Mesenchymal stem cell (in vitro differentiated cells and primary cell): ENCODE data around the gene NRG2.

Experiments used
- DNase-seq: peaks from one replicate; pipeline ENCODE4 v3.0.0-alpha.2; 2013
- H2AFZ ChIP-seq: one replicate; pipeline ENCODE4 v1.6.1; 2013; ENCODE audit warnings: low read depth, mild to moderate bottlenecking, control low read depth, inconsistent platforms, low read length, moderate library complexity
- H2AK5ac ChIP-seq: 2 replicates; pipeline ENCODE4 v1.6.1; 2013; ENCODE audit warnings: low read length, moderate library complexity, mild to moderate bottlenecking, inconsistent platforms; ENCODE audit not compliant: severe bottlenecking
- H2BK120ac ChIP-seq: one replicate; pipeline ENCODE4 v1.6.1; 2013; ENCODE audit warnings: low read depth, mild to moderate bottlenecking, inconsistent platforms, low read length, moderate library complexity
- H2BK12ac ChIP-seq, 2 experiments: one replicate each; pipeline ENCODE4 v1.6.1; 2013; ENCODE audit warnings: inconsistent platforms in 2 of 2, low read length in 2 of 2, mild to moderate bottlenecking in 2 of 2, moderate library complexity in 2 of 2, control low read depth in 1 of 2
- H2BK15ac ChIP-seq: one replicate; pipeline ENCODE4 v1.6.1; 2013; ENCODE audit warnings: mild to moderate bottlenecking, low read depth, inconsistent platforms; ENCODE audit not compliant: poor library complexity, severe bottlenecking
- H2BK5ac ChIP-seq: 2 replicates; pipeline ENCODE4 v1.6.1; 2013; ENCODE audit warnings: low read depth, mild to moderate bottlenecking, low read length, control low read depth, inconsistent platforms; ENCODE audit not compliant: poor library complexity, severe bottlenecking
- H3K14ac ChIP-seq, 2 experiments: one replicate each; pipeline ENCODE4 v1.6.1; 2013; ENCODE audit warnings: inconsistent platforms in 2 of 2, low read length in 2 of 2, control low read depth in 1 of 2, mild to moderate bottlenecking in 1 of 2, moderate library complexity in 1 of 2
- H3K18ac ChIP-seq, 2 experiments: one replicate each; pipeline ENCODE4 v1.6.1; 2013; ENCODE audit warnings: inconsistent platforms in 2 of 2, low read length in 2 of 2, control low read depth in 1 of 2, low read depth in 1 of 2, mild to moderate bottlenecking in 1 of 2
- H3K23ac ChIP-seq, 2 experiments: one replicate each; pipeline ENCODE4 v1.6.1; 2013; ENCODE audit warnings: inconsistent platforms in 2 of 2, low read length in 2 of 2, mild to moderate bottlenecking in 2 of 2, moderate library complexity in 2 of 2, control low read depth in 1 of 2
- H3K27ac ChIP-seq: 2 replicates; pipeline ENCODE4 v1.5.1; 2013; ENCODE audit warnings: mild to moderate bottlenecking, moderate library complexity, low read length, control low read depth, inconsistent platforms; ENCODE audit not compliant: poor library complexity, severe bottlenecking
- H3K27me3 ChIP-seq, 2 experiments: 2 replicates each; pipeline versions ENCODE4 v1.6.1 to v1.7.0; 2013; ENCODE audit warnings: low read length in 2 of 2, mild to moderate bottlenecking in 2 of 2, moderate library complexity in 2 of 2, control low read depth in 1 of 2, inconsistent platforms in 1 of 2; ENCODE audit not compliant: control insufficient read depth in 1 of 2, insufficient read depth in 1 of 2
- H3K36me3 ChIP-seq, 2 experiments: 2 replicates each; pipeline versions ENCODE4 v1.6.1 to v1.7.0; 2013; ENCODE audit warnings: low read length in 2 of 2, control low read depth in 1 of 2, inconsistent platforms in 1 of 2, low read depth in 1 of 2, mild to moderate bottlenecking in 1 of 2; ENCODE audit not compliant: insufficient read depth in 2 of 2, control insufficient read depth in 1 of 2
- H3K4ac ChIP-seq, 2 experiments: one replicate each; pipeline ENCODE4 v1.6.1; 2013; ENCODE audit warnings: inconsistent platforms in 2 of 2, low read length in 2 of 2, mild to moderate bottlenecking in 2 of 2, moderate library complexity in 2 of 2, control low read depth in 1 of 2, low read depth in 1 of 2
- H3K4me1 ChIP-seq: 2 replicates; pipeline ENCODE4 v1.6.1; 2013; ENCODE audit warnings: low read depth, low read length, control low read depth; ENCODE audit not compliant: control insufficient read depth, insufficient read depth
- H3K4me2 ChIP-seq: 2 replicates; pipeline ENCODE4 v1.6.1; 2013; ENCODE audit warnings: low read length, mild to moderate bottlenecking, inconsistent platforms; ENCODE audit not compliant: poor library complexity, severe bottlenecking
- H3K4me3 ChIP-seq, 2 experiments: 2 replicates each; pipeline versions ENCODE4 v1.5.1 to v1.7.0; 2013; ENCODE audit warnings: low read length in 2 of 2, mild to moderate bottlenecking in 2 of 2, control low read depth in 1 of 2, low read depth in 1 of 2; ENCODE audit not compliant: insufficient read depth in 1 of 2
- H3K79me1 ChIP-seq: replicated peaks from 2 replicates; pipeline ENCODE4 v1.6.1; 2013; ENCODE audit warnings: mild to moderate bottlenecking, control low read depth, low read length, inconsistent platforms; ENCODE audit not compliant: poor library complexity, severe bottlenecking
- H3K9ac ChIP-seq: 2 replicates; pipeline ENCODE4 v1.7.0; 2013; ENCODE audit warnings: mild to moderate bottlenecking, low read length, moderate library complexity
- H3K9me3 ChIP-seq: 2 replicates; pipeline ENCODE4 v1.7.0; 2013; ENCODE audit warnings: mild to moderate bottlenecking, low read length; ENCODE audit not compliant: control insufficient read depth
- H4K8ac ChIP-seq: one replicate; pipeline ENCODE4 v1.6.1; 2013; ENCODE audit warnings: inconsistent platforms, mild to moderate bottlenecking, low read length, moderate library complexity
- H4K91ac ChIP-seq: one replicate; pipeline ENCODE4 v1.6.1; 2013; ENCODE audit warnings: mild to moderate bottlenecking, low read length, inconsistent platforms
- WGBS: methylation state at CpG from one replicate; pipeline ENCODE4 v1.1.7; 2013; ENCODE audit warnings: mixed read lengths; 5-methylcytosine and 5-hydroxymethylcytosine counted together

NRG2 gene

DNA sequence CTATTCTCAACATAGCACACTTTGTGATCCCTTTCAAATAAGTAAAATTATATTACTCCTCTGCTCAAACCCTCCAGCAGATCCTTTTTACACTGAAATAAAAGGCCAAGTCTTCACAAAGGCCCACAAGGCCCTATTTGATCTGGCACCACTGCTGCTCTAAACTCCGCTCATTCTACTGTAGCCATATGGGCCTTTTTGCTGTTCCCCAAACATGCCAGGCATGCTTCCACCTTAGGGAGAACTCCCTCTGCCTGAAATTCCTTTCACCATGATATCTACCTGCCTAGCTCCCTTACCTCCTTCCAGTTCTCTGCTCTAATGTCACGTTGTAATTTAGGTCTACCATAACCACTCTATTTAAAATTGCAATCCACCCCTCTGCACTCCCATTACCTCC, 28.3 kb downstream of the NRG2 start:
- Histone ChIP-seq H3K79me1 (no peaks in the 10 kb centered on the region), H2AK5ac (no peak overlapping the region), H3K14ac (no peak overlapping the region), H3K23ac (no peak overlapping the region), H3K27ac (no peak overlapping the region), H3K4me1 (no peaks in the 10 kb centered on the region), H2BK120ac (no peak overlapping the region), H3K4ac (no peak overlapping the region), H3K4me3 (no peak overlapping the region), H3K9me3 (no peaks in the 10 kb centered on the region), H3K27me3 (peaks cover 8 to 69% of the 10 kb centered on the region in 2 experiments), H4K8ac (no peak overlapping the region), H3K36me3 (no peaks in the 10 kb centered on the region), H4K91ac (no peak overlapping the region), H3K9ac (no peak overlapping the region), H3K4me2 (no peak overlapping the region), H2AFZ (no peak overlapping the region), H2BK12ac (no peak overlapping the region), H3K18ac (no peak overlapping the region), H2BK5ac (no peak overlapping the region), H2BK15ac (no peak overlapping the region)
- DNase-seq, result no peak
- 89% methylated on average over 2 of the region's 2 CpGs for WGBS

DNA sequence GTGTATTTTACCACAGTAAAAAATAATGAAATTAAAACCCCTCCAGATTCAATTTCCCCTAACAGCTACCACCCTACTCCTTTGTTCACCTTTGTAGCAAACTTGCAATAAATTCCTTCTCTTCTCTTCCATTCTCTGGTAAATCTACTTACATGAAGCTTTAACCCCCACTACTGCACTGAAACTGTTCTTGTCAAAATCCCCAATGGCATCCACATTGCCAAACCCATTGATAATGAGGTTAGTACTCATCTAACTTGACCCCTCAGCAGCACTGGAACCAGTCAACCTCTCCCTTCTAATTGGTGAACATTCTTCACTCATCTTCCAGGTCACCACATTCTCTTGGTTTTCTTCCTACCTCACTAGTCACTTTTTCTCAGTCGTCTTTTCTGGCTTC, 29.6 kb downstream of the NRG2 start:
- no peak overlapping the region for H3K9ac ChIP-seq
- no peak overlapping the region for H3K14ac ChIP-seq
- no peak overlapping the region for H3K4ac ChIP-seq
- H2AFZ ChIP-seq, result no peak overlapping the region
- H3K79me1 ChIP-seq, result no peaks in the 10 kb centered on the region
- H4K91ac ChIP-seq, result no peak overlapping the region
- no peak overlapping the region for H3K4me2 ChIP-seq
- H3K9me3 ChIP-seq, result no peaks in the 10 kb centered on the region
- no peak overlapping the region for H4K8ac ChIP-seq
- no peak overlapping the region for H2BK12ac ChIP-seq
- 70% methylated on average over 1 of the region's 1 CpG for WGBS
- no peak overlapping the region for H3K23ac ChIP-seq
- H3K4me3 ChIP-seq, result no peak overlapping the region
- no peak overlapping the region for H2BK5ac ChIP-seq
- H2BK15ac ChIP-seq, result no peak overlapping the region
- no peak for DNase-seq
- H2BK120ac ChIP-seq, result no peak overlapping the region
- H3K27me3 ChIP-seq, result peaks cover 4 to 61% of the 10 kb centered on the region in 2 experiments
- H3K4me1 ChIP-seq, result no peaks in the 10 kb centered on the region
- H2AK5ac ChIP-seq, result no peak overlapping the region
- H3K36me3 ChIP-seq, result no peaks in the 10 kb centered on the region
- no peak overlapping the region for H3K18ac ChIP-seq
- no peak overlapping the region for H3K27ac ChIP-seq

DNA sequence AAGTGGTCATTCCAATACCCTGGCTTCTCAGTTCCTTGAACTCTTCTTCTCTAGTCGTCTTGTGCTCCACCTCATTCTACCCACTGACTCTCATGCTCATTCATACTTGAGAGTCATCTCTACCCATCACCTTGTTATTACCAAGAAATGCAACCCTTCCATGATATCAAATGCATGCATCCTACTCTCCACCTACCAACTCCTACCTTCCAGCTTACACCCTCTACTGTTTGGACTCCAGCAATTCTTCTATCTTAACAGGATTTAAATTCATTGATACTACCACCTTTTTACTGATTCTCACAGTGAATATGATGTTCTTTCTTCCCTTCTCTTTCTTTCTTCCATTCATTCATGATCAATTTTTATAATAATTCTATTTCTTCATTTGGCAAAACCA, 30.7 kb downstream of the NRG2 start:
- Histone ChIP-seq H3K4me2 (no peak overlapping the region), H2BK5ac (no peak overlapping the region), H3K9me3 (no peaks in the 10 kb centered on the region), H4K91ac (no peak overlapping the region), H3K14ac (no peak overlapping the region), H2BK15ac (no peak overlapping the region), H3K9ac (no peak overlapping the region), H2BK12ac (no peak overlapping the region), H4K8ac (no peak overlapping the region), H3K36me3 (no peaks in the 10 kb centered on the region), H2AFZ (no peak overlapping the region), H3K27ac (no peak overlapping the region), H2AK5ac (no peak overlapping the region), H3K4ac (no peak overlapping the region), H3K4me1 (no peaks in the 10 kb centered on the region), H2BK120ac (no peak overlapping the region), H3K18ac (no peak overlapping the region), H3K79me1 (no peaks in the 10 kb centered on the region), H3K27me3 (peaks cover 4 to 61% of the 10 kb centered on the region in 2 experiments), H3K4me3 (no peak overlapping the region), H3K23ac (no peak overlapping the region)
- DNase-seq, result no peak
- WGBS, result 88% methylated on average over 1 of the region's 1 CpG

DNA sequence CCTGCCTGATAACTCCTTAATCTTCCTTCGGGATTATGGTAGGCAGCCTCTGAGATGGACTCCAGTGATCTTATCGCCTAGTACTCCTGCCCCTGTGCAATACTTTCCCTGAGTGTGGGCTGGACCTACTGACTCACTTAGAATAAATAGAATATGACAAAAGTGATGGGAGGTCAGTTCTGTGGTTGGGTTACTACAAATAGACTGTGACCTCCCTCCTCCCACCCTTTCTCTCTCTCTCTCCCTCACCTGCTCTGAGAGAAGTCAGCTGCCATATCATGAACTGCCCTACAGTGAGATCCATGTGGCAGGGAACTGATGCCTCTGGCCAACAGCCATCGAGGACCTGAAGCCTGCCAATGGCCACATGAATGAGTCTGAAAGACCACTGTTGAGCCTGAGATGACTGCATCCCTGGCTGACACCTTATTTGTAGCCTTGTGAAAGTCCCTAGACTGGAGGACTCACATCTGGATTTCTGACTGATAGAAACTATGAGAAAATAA, 31.7 kb downstream of the NRG2 start:
- no peak overlapping the region for H3K23ac ChIP-seq
- H2BK5ac ChIP-seq, result no peak overlapping the region
- no peaks in the 10 kb centered on the region for H3K36me3 ChIP-seq

More for the DNA sequence above, 31.7 kb downstream of the NRG2 start:
- no peak overlapping the region for H2BK15ac ChIP-seq
- no peak overlapping the region for H2BK12ac ChIP-seq
- no peak overlapping the region for H3K27ac ChIP-seq
- H3K4me3 ChIP-seq, result no peak overlapping the region
- H2BK120ac ChIP-seq, result no peak overlapping the region
- no peak overlapping the region for H2AFZ ChIP-seq
- H3K14ac ChIP-seq, result no peak overlapping the region
- no peak overlapping the region for H3K4ac ChIP-seq
- peaks cover 4 to 60% of the 10 kb centered on the region in 2 experiments for H3K27me3 ChIP-seq
- no peak overlapping the region for H3K18ac ChIP-seq
- 70% methylated on average over 3 of the region's 3 CpGs for WGBS
- H3K4me2 ChIP-seq, result no peak overlapping the region
- no peaks in the 10 kb centered on the region for H3K4me1 ChIP-seq
- H2AK5ac ChIP-seq, result no peak overlapping the region
- H3K9me3 ChIP-seq, result no peaks in the 10 kb centered on the region
- H4K91ac ChIP-seq, result no peak overlapping the region
- no peaks in the 10 kb centered on the region for H3K79me1 ChIP-seq
- peak; percentile 26 for DNase-seq
- H4K8ac ChIP-seq, result no peak overlapping the region
- H3K9ac ChIP-seq, result no peak overlapping the region
